ENCODE measurements around the gene PROP1.

GRCh38 chr5:177966839-177967166, 29.2 kb downstream of the PROP1 start:
- no peak for TF ChIP-seq POLR2AphosphoS5 (IDR thresholded peaks at IDR 0.05)
- TF ChIP-seq CTCF (IDR thresholded peaks at IDR 0.05) = no peak
- no peak for TF ChIP-seq POLR2A (IDR thresholded peaks at IDR 0.05)
- TF ChIP-seq EP300 (IDR thresholded peaks at IDR 0.05; ENCODE audit: low read depth) = no peak
